GM21737 (cell line): ENCODE measurements around the gene GPRASP3.
"Not testable (repeated sequence)": the region's sequence is repeated elsewhere in the genome, so short reads cannot be mapped to it uniquely, and the experiment has no call there.

ENCODE experiments used
- ATAC-seq: cut with Tn5 transposase; IDR thresholded peaks from one replicate; pipeline ENCODE4 v1.9.1; 2021; ENCODE audit warnings: mild to moderate bottlenecking, moderate library complexity; ENCODE audit not compliant: unreplicated experiment

GPRASP3 gene, protein sequence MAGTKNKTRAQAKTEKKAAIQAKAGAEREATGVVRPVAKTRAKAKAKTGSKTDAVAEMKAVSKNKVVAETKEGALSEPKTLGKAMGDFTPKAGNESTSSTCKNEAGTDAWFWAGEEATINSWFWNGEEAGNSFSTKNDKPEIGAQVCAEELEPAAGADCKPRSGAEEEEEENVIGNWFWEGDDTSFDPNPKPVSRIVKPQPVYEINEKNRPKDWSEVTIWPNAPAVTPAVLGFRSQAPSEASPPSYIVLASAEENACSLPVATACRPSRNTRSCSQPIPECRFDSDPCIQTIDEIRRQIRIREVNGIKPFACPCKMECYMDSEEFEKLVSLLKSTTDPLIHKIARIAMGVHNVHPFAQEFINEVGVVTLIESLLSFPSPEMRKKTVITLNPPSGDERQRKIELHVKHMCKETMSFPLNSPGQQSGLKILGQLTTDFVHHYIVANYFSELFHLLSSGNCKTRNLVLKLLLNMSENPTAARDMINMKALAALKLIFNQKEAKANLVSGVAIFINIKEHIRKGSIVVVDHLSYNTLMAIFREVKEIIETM

GRCh38 chrX:102720237-102721168, at the start of gene GPRASP3:
TSS of gene GPRASP3 (plus strand) at chrX:102720743. CDS start at chrX:102748996, 28,253 bp downstream.
- peak; percentile 82 for ATAC-seq

DNA sequence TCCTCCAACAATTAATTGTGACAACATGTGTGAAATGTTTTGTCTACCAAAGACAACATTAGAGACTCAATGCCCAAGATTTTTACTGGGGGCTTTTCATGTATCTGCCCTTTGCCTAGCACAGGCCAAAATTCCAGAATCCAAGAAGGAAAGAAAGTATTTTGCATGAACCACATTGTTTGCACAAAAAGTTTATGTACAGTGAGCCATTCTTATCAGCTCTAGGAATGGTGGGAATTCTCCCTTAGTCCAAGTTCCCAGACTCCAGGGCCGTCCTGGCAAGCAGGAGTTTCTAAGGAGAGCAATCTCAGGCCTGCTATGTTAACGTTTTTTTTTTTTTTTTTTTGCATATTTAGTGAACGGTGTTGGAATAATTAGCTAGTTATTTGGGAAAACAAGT, 47.7 kb upstream of the GPRASP3 start:
- ATAC-seq, result no peak

GRCh38 chrX:102677479-102677878, 43.1 kb upstream of the GPRASP3 start:
- not testable (repeated sequence) for ATAC-seq

DNA sequence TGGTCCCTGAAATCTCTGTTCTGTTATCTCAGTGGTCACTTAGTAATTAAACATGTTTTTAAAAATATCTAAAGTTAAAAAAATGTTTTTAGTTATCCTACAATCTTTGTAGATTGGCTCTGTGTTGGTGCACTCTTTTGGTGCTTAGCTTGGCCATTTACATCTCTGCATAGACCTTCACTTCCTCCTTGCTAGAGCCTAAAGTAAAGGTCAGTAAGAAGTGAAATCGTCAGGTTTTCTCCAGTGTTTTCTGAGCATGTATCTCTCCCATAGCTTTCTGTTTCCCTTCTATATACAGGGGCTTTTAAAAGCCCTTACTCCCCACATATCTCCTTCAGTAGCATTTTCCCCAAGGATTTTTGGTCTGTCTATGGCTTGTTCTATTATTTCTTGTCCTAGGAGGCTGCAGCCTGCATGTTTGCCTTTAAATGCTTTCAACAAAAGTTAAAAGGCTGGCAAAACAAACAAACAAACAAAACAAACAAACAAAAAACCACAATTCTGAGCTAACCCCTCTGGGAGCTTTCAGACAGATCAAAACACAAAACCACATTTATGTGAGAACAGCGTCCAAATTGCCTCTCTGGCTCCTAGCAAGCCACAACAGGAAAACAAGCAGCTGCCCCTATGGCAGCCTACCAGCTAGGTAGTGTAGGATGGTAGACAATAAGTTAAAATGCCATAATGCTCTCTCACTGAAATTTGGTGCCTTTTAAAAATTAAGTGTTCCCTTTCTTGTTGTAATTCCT, 35.6 kb upstream of the GPRASP3 start:
- no peak for ATAC-seq

- no peak for ATAC-seq
These were observed 25.8 kb upstream of the GPRASP3 start for GRCh38 chrX:102694749-102695148.

- ATAC-seq, result no peak
These were observed 24.2 kb upstream of the GPRASP3 start for GRCh38 chrX:102696306-102696705.

DNA sequence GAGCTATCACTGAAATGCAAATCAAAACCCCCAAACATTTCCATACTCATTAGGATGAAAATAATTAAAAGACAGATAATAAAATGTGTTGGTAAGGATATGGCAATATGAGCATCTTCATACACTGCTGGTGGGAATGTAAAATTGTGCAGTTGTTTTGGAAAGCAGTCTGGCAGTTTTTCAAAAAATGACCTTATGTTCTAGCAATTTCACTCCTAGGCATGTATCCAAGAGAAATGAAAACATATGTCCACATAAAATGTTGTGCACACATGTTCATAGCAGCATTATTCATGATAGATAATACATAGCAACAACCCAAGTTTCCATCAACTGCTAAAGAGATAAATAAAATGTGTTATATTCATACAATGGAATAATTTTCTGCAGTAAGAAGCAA, 23.0 kb upstream of the GPRASP3 start:
- ATAC-seq, result no peak

DNA sequence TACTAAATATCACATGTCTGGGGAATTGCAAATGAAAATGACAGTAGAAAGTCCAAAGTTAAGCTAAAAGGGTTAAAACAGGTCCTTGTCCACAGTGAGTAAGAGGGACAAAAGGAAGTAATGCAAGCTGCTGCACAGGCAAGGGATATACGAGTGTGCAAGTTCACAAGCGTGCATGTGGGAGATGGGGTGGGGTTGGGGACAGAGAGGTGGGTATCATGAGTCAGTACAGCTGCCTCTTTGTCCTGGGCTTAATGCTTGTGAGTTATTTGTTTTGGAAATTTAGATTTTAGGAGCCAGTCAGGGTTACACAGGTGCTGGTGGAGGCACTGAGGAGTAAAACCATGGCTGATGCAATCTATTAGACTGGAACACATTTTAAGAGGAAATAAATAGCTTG, 11.6 kb upstream of the GPRASP3 start:
- ATAC-seq, result no peak

DNA sequence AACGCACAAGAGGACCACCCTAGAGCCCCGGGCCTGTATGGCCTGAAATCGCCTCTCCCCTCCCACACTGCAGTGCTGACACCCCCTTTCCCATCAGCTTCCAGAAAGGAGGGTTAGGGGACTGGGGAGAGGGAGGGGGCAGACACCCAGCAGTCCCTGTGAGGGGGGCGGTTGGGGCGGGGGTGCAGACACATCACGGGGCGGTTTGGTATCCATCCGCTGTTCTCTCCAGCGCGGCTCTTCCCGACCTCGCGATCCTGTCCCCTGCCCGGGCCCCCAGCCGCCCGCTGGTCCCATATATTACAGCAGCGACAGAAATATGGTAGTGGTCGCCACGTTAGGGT, 8.7 kb upstream of the GPRASP3 start:
- no peak for ATAC-seq

DNA sequence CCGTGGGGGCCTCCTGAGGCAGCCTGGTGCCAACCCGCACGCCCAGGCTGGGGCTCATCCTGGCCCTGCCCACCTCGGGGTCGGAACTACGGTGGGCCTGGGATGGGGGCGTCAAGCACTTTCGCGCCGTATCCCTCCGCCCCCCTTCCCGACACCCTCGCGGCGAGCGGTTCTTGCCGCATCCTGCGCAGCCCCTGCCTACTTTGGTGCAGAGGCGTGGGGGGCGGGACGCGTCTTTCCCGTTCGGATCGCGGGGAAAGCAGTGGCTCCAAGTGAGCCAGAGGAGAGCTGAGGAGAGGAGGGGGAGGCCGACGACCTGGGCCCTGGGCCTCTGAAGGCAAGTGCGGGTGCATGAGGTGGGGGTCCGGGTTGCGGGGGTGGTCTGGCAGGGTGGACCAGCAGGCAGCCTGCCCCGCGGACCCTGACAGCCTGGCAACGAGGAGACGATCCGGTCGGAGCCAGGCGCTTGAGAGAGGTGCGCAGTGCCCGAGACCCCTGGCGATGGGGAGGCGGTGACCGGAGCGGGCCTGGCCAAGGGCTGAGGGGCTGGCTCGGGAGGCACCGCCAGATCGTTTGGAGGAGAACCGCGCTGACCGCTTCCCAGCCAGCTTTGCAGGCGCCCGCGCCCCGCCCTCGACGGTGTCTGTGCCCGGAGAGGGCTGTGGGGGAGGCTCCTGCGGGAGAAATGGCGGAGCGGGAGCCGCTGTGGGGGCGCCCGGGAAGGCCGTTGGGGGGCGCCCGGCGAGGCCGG, 8.2 kb upstream of the GPRASP3 start, which contains the start of gene GPRASP2:
GPRASP2 (plus strand) TSS at position 233 of the 751 bp plus-strand sequence. CDS start 2,422 bp downstream, outside the sequence.
- no peak for ATAC-seq

DNA sequence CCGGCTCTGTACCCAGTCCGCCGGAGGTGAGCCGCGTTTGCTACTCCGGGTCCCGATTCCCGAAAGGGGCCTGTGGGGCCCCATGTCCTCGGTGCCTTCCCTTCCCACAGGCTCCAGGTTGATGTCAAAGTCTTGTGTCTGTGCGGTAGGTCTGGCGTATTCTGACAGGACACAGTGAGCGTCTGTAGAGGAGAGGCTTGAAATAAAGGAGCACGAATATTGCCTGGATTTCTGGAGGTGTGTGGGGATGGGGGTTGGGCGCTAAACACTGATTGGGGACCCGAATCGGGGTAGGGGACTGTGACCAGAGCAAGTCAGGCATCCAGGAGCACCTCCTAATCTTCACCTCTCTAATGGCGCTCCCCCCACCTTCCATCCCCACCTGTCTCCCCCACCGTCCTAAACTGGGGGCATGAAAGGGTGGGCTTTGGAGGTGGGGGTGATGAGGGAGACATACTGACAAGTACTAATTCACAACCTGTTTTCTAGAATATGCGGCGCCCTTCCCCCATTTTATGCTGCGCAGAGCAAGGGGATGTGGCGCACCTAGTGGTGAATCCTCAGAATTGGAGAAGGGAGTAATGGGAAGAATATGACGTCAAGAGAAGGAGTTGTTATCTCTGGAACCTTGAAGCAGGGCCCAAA, 7.4 kb upstream of the GPRASP3 start:
- no peak for ATAC-seq

DNA sequence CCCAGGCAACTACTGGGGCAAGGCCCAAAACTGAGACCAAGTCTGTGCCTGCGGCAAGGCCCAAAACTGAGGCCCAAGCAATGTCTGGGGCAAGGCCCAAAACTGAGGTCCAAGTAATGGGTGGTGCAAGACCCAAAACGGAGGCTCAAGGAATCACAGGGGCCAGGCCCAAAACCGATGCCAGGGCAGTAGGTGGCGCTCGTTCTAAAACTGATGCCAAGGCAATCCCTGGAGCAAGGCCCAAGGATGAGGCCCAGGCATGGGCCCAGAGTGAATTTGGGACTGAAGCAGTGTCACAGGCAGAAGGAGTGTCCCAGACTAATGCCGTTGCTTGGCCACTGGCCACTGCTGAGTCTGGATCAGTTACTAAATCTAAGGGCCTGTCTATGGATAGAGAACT, 5.5 kb upstream of the GPRASP3 start:
- ATAC-seq, result no peak

- no peak for ATAC-seq
These were observed 4.6 kb upstream of the GPRASP3 start for GRCh38 chrX:102715967-102716366.

DNA sequence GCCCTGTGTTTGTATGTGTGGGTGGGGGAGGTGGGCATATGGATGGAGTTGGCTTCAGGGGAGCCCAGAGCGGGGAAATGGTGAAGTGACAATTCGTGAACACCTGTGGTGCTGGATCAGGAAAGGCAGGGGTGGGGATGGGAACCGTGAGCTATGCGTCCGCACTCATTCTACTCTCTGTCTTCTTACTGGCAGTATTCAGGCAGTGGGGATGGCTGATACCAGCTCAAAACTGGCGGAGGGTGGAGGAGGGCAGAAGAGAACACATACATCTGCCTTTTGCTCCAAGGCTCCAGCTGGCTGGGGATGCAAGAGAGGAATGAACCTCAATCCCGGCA, 595 bp downstream of the GPRASP3 start:
- ATAC-seq, result not testable (repeated sequence)

- no peak for ATAC-seq
These were observed 2.9 kb downstream of the GPRASP3 start for GRCh38 chrX:102723456-102723855.

DNA sequence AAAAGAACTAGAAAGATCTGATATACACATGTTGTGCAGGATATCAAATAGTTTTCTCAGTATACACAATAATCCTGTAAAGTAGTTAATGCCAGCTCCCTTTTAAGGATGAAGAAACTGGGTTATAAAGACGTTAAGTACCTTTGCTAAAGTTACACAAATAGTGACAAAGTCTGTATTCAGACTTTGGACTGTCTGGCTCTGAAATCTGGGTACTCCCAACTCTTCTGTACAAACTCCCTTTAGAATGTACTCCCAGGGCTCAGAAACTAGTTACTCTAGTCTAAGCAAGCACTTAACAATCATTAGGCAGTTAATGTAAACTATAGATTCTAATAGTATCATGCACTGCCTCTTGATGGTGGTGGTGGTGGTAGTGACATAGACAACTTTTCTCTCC, 7.2 kb downstream of the GPRASP3 start:
- no peak for ATAC-seq

DNA sequence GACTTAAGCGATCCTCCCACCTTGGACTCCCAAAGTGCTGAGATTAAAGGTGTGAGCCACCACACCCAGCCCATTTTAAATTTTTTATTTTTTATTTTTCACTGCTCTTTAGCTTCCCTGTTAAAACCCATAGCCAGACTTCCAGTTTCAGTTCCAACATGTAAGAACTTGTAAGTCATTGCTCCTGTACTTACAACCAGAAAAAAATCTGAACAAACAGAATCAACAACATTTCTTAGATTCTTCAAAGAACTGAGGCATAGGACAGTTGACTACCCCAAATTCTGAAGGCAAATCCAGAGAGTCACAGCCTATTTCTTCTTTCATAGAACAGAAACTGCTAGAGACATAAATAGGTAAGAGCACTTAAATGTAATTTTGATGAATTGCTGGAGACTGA, 8.1 kb downstream of the GPRASP3 start:
- no peak for ATAC-seq

DNA sequence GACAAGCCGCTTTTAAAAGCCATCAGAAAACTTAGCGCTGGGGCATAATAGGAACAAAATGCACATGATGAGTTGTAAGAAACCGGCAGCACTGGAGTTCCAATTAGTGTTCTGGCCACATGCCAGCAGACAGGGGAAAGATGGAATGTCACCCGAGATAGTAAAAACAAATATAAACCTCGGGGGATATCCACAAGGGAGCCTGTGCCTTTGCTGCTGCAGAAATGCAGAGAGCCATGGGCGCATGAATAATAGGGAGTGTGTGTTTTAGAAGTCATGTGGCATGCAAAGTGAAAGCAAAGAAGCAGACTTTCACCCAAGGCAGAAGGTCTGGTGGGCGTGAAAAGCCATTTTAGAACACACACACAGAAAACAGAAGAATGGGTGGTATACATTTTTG, 19.1 kb downstream of the GPRASP3 start:
- ATAC-seq, result no peak

DNA sequence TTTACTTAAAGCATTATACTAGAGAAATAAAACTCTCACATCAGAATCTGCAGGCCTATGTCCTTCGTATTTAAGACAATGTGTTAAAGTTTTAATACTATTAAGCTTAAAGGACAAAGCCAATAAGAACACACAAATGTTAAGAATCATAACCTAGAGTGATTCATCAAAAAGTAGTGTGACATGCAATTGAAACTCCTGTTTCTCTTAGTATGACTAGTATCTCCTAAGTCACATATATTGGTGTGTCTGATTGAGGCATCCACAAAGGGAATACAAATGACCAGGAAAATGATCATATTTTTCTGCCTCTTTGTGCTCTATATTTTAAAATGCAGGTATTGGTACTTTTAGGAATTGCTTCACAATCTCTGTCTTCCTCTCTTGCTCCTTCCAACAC, 23.8 kb downstream of the GPRASP3 start:
- ATAC-seq, result no peak

DNA sequence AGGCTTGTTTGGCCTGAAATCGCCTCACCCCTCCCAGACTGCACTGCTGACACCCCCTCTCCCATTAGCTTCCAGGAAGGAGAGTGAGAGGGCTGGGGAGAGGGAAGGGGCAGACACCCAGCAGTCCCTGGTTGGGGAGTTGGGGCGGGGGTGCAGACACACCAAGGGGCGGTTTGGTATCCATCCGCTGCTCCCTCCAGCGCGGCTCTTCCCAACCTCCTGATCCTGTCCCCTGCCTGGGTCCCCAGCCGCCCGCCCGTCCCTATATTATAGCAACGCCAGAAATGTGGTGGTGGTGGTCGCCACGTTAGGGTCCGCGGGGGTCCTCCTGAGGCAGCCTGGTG, 24.9 kb downstream of the GPRASP3 start:
- ATAC-seq, result no peak
